Mesenchymal stem cell (in vitro differentiated cells and primary cell): ENCODE measurements around the gene KCNT1. TPM values are rescaled to one million over a fixed set of nuclear protein-coding genes. Genes with fewer than 3 reads are reported as not detected.

Experiments used
- DNase-seq: peaks from one replicate; pipeline ENCODE4 v3.0.0-alpha.2; 2013
- H2AFZ ChIP-seq: one replicate; pipeline ENCODE4 v1.6.1; 2013; ENCODE audit warnings: low read depth, mild to moderate bottlenecking, control low read depth, inconsistent platforms, low read length, moderate library complexity
- H2AK5ac ChIP-seq: 2 replicates; pipeline ENCODE4 v1.6.1; 2013; ENCODE audit warnings: low read length, moderate library complexity, mild to moderate bottlenecking, inconsistent platforms; ENCODE audit not compliant: severe bottlenecking
- H2BK120ac ChIP-seq: one replicate; pipeline ENCODE4 v1.6.1; 2013; ENCODE audit warnings: low read depth, mild to moderate bottlenecking, inconsistent platforms, low read length, moderate library complexity
- H2BK12ac ChIP-seq, 2 experiments: one replicate each; pipeline ENCODE4 v1.6.1; 2013; ENCODE audit warnings: inconsistent platforms in 2 of 2, low read length in 2 of 2, mild to moderate bottlenecking in 2 of 2, moderate library complexity in 2 of 2, control low read depth in 1 of 2
- H2BK15ac ChIP-seq: one replicate; pipeline ENCODE4 v1.6.1; 2013; ENCODE audit warnings: mild to moderate bottlenecking, low read depth, inconsistent platforms; ENCODE audit not compliant: poor library complexity, severe bottlenecking
- H2BK5ac ChIP-seq: 2 replicates; pipeline ENCODE4 v1.6.1; 2013; ENCODE audit warnings: low read depth, mild to moderate bottlenecking, low read length, control low read depth, inconsistent platforms; ENCODE audit not compliant: poor library complexity, severe bottlenecking
- H3K14ac ChIP-seq, 2 experiments: one replicate each; pipeline ENCODE4 v1.6.1; 2013; ENCODE audit warnings: inconsistent platforms in 2 of 2, low read length in 2 of 2, control low read depth in 1 of 2, mild to moderate bottlenecking in 1 of 2, moderate library complexity in 1 of 2
- H3K18ac ChIP-seq, 2 experiments: one replicate each; pipeline ENCODE4 v1.6.1; 2013; ENCODE audit warnings: inconsistent platforms in 2 of 2, low read length in 2 of 2, control low read depth in 1 of 2, low read depth in 1 of 2, mild to moderate bottlenecking in 1 of 2
- H3K23ac ChIP-seq, 2 experiments: one replicate each; pipeline ENCODE4 v1.6.1; 2013; ENCODE audit warnings: inconsistent platforms in 2 of 2, low read length in 2 of 2, mild to moderate bottlenecking in 2 of 2, moderate library complexity in 2 of 2, control low read depth in 1 of 2
- H3K27ac ChIP-seq: 2 replicates; pipeline ENCODE4 v1.5.1; 2013; ENCODE audit warnings: mild to moderate bottlenecking, moderate library complexity, low read length, control low read depth, inconsistent platforms; ENCODE audit not compliant: poor library complexity, severe bottlenecking
- H3K27me3 ChIP-seq, 2 experiments: 2 replicates each; pipeline versions ENCODE4 v1.6.1 to v1.7.0; 2013; ENCODE audit warnings: low read length in 2 of 2, mild to moderate bottlenecking in 2 of 2, moderate library complexity in 2 of 2, control low read depth in 1 of 2, inconsistent platforms in 1 of 2; ENCODE audit not compliant: control insufficient read depth in 1 of 2, insufficient read depth in 1 of 2
- H3K36me3 ChIP-seq, 2 experiments: 2 replicates each; pipeline versions ENCODE4 v1.6.1 to v1.7.0; 2013; ENCODE audit warnings: low read length in 2 of 2, control low read depth in 1 of 2, inconsistent platforms in 1 of 2, low read depth in 1 of 2, mild to moderate bottlenecking in 1 of 2; ENCODE audit not compliant: insufficient read depth in 2 of 2, control insufficient read depth in 1 of 2
- H3K4ac ChIP-seq, 2 experiments: one replicate each; pipeline ENCODE4 v1.6.1; 2013; ENCODE audit warnings: inconsistent platforms in 2 of 2, low read length in 2 of 2, mild to moderate bottlenecking in 2 of 2, moderate library complexity in 2 of 2, control low read depth in 1 of 2, low read depth in 1 of 2
- H3K4me1 ChIP-seq: 2 replicates; pipeline ENCODE4 v1.6.1; 2013; ENCODE audit warnings: low read depth, low read length, control low read depth; ENCODE audit not compliant: control insufficient read depth, insufficient read depth
- H3K4me2 ChIP-seq: 2 replicates; pipeline ENCODE4 v1.6.1; 2013; ENCODE audit warnings: low read length, mild to moderate bottlenecking, inconsistent platforms; ENCODE audit not compliant: poor library complexity, severe bottlenecking
- H3K4me3 ChIP-seq, 2 experiments: 2 replicates each; pipeline versions ENCODE4 v1.5.1 to v1.7.0; 2013; ENCODE audit warnings: low read length in 2 of 2, mild to moderate bottlenecking in 2 of 2, control low read depth in 1 of 2, low read depth in 1 of 2; ENCODE audit not compliant: insufficient read depth in 1 of 2
- H3K79me1 ChIP-seq: replicated peaks from 2 replicates; pipeline ENCODE4 v1.6.1; 2013; ENCODE audit warnings: mild to moderate bottlenecking, control low read depth, low read length, inconsistent platforms; ENCODE audit not compliant: poor library complexity, severe bottlenecking
- H3K9ac ChIP-seq: 2 replicates; pipeline ENCODE4 v1.7.0; 2013; ENCODE audit warnings: mild to moderate bottlenecking, low read length, moderate library complexity
- H3K9me3 ChIP-seq: 2 replicates; pipeline ENCODE4 v1.7.0; 2013; ENCODE audit warnings: mild to moderate bottlenecking, low read length; ENCODE audit not compliant: control insufficient read depth
- H4K8ac ChIP-seq: one replicate; pipeline ENCODE4 v1.6.1; 2013; ENCODE audit warnings: inconsistent platforms, mild to moderate bottlenecking, low read length, moderate library complexity
- H4K91ac ChIP-seq: one replicate; pipeline ENCODE4 v1.6.1; 2013; ENCODE audit warnings: mild to moderate bottlenecking, low read length, inconsistent platforms
- WGBS: methylation state at CpG from one replicate; pipeline ENCODE4 v1.1.7; 2013; ENCODE audit warnings: mixed read lengths; 5-methylcytosine and 5-hydroxymethylcytosine counted together
- polyA plus RNA-seq, 2 experiments: library from polyadenylated mRNA; stranded (reverse); fragments of 200-250 nt; gene quantifications; one replicate each; pipeline ENCODE4 v1.2.3, GENCODE V29; 2013

KCNT1 gene
- not detected for polyA plus RNA-seq (2013, experiment 1 of 2)
- not detected for polyA plus RNA-seq (2013, experiment 2 of 2)

GRCh38 chr9:135701959-135702721, at the start of gene KCNT1:
Gene KCNT1, plus strand, starts transcription at chr9:135702185. Its CDS starts 74 bp downstream, at chr9:135702259.
- DNase-seq = peak; percentile 6
- no peak within 1 kb of the TSS for H2AK5ac ChIP-seq
- no peak within 1 kb of the TSS for H3K4ac ChIP-seq
- no peak within 1 kb of the TSS for H4K8ac ChIP-seq
- no peak within 1 kb of the TSS for H2BK5ac ChIP-seq
- peaks cover 15 to 52% of the 10 kb centered on the region in 2 experiments for H3K27me3 ChIP-seq
- H3K4me2 ChIP-seq = peak within 1 kb of the TSS; percentile 59
- H4K91ac ChIP-seq = no peak within 1 kb of the TSS
- no peaks in the 10 kb centered on the region for H3K36me3 ChIP-seq
- no peak within 1 kb of the TSS for H3K9ac ChIP-seq
- no peak within 1 kb of the TSS for H3K18ac ChIP-seq
- H3K23ac ChIP-seq = no peak within 1 kb of the TSS
- H3K14ac ChIP-seq = no peak within 1 kb of the TSS
- H2BK15ac ChIP-seq = no peak within 1 kb of the TSS
- H3K9me3 ChIP-seq = no peaks in the 10 kb centered on the region
- no peak within 1 kb of the TSS for H2BK12ac ChIP-seq
- H2AFZ ChIP-seq = peak within 1 kb of the TSS; percentile 65
- peak within 1 kb of the TSS in 1 of 2 experiments; percentile 4 for H3K4me3 ChIP-seq
- no peaks in the 10 kb centered on the region for H3K79me1 ChIP-seq
- peaks cover 9% of the 10 kb centered on the region for H3K4me1 ChIP-seq
- no peak within 1 kb of the TSS for H3K27ac ChIP-seq
- WGBS = 12% methylated on average over 61 of the region's 66 CpGs
- H2BK120ac ChIP-seq = no peak within 1 kb of the TSS

DNA sequence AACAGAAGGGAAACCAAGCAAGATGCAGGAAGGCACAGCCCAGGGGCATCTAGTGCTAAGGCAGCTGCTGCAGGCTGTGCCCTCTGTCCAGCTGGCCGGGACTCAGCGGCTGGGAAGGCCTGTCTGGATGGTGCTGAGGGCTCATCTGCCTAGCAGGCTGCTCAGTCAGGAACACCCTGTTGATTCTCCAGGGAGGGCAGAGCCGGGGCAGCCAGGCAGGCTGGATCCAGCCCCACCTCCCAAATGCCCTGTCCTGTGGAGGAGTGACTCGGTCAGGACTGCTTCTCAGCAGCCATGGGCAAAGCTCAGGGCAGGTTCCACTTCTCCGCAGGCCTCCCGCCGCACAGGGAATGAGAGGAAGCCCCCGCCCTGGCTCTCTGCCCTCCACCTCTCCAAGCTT, 46.7 kb upstream of the KCNT1 start:
- Histone ChIP-seq H3K36me3 (no peaks in the 10 kb centered on the region), H3K27me3 (no peaks in the 10 kb centered on the region), H3K14ac (no peak overlapping the region), H3K4me3 (no peak overlapping the region), H2AK5ac (no peak overlapping the region), H3K79me1 (no peaks in the 10 kb centered on the region), H3K4ac (no peak overlapping the region), H3K4me2 (no peak overlapping the region), H2BK12ac (no peak overlapping the region), H4K91ac (no peak overlapping the region), H3K9ac (no peak overlapping the region), H2AFZ (no peak overlapping the region), H3K18ac (no peak overlapping the region), H4K8ac (no peak overlapping the region), H2BK120ac (no peak overlapping the region), H3K23ac (no peak overlapping the region), H3K9me3 (peaks cover 13% of the 10 kb centered on the region), H3K4me1 (no peaks in the 10 kb centered on the region), H2BK15ac (no peak overlapping the region), H3K27ac (no peak overlapping the region), H2BK5ac (no peak overlapping the region)
- WGBS = 90% methylated on average over 8 of the region's 8 CpGs
- DNase-seq = no peak

- Histone ChIP-seq H2AK5ac (no peak overlapping the region), H3K4me2 (no peak overlapping the region), H3K18ac (no peak overlapping the region), H4K91ac (no peak overlapping the region), H3K9me3 (peaks cover 3% of the 10 kb centered on the region), H3K4me1 (no peaks in the 10 kb centered on the region), H4K8ac (no peak overlapping the region), H3K27me3 (no peaks in the 10 kb centered on the region), H2BK12ac (no peak overlapping the region), H3K23ac (no peak overlapping the region), H3K79me1 (no peaks in the 10 kb centered on the region), H3K4ac (no peak overlapping the region), H3K9ac (no peak overlapping the region), H3K36me3 (no peaks in the 10 kb centered on the region), H3K27ac (no peak overlapping the region), H2BK5ac (no peak overlapping the region), H2AFZ (no peak overlapping the region), H2BK15ac (no peak overlapping the region), H3K4me3 (no peak overlapping the region), H2BK120ac (no peak overlapping the region), H3K14ac (no peak overlapping the region)
- 84% methylated on average over 15 of the region's 15 CpGs for WGBS
- no peak for DNase-seq
Measured at GRCh38 chr9:135657416-135657815, 44.6 kb upstream of the KCNT1 start.

DNA sequence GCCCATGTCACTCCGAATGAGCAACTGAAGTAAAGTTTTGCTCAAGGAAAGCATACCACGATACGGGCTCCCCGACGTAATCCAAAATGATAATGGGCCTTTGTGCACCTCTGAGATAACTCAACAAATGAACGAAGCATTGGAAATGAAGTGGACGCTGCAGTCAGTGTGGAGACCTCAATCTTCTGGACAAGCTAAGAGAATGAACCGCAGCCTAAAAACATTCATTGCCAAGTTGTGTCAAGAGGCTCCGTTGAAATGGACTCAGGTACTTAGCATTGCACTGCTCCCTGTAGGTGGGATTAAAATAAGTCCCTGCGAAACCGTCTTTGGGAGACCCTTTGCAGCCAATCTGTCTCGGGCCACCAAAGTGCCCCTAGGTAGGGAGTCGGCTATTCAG, 42.7 kb upstream of the KCNT1 start:
- H3K27me3 ChIP-seq = no peaks in the 10 kb centered on the region
- H4K91ac ChIP-seq = no peak overlapping the region
- no peak overlapping the region for H3K9ac ChIP-seq
- no peak overlapping the region for H3K4ac ChIP-seq
- H3K36me3 ChIP-seq = no peaks in the 10 kb centered on the region
- H3K4me3 ChIP-seq = no peak overlapping the region
- H3K4me2 ChIP-seq = no peak overlapping the region
- H3K4me1 ChIP-seq = no peaks in the 10 kb centered on the region
- no peak overlapping the region for H3K14ac ChIP-seq
- H2AK5ac ChIP-seq = no peak overlapping the region
- H3K23ac ChIP-seq = no peak overlapping the region
- H2BK5ac ChIP-seq = no peak overlapping the region
- H3K79me1 ChIP-seq = no peaks in the 10 kb centered on the region
- H2AFZ ChIP-seq = no peak overlapping the region
- WGBS = 91% methylated on average over 13 of the region's 13 CpGs
- no peak overlapping the region for H3K27ac ChIP-seq
- peaks cover 3% of the 10 kb centered on the region for H3K9me3 ChIP-seq
- DNase-seq = no peak
- H2BK120ac ChIP-seq = no peak overlapping the region
- no peak overlapping the region for H4K8ac ChIP-seq
- no peak overlapping the region for H2BK12ac ChIP-seq
- H3K18ac ChIP-seq = no peak overlapping the region
- H2BK15ac ChIP-seq = no peak overlapping the region
